Measurements from ENCODE around the gene MCF2L.
"Not testable (repeated sequence)": the region's sequence is repeated elsewhere in the genome, so short reads cannot be mapped to it uniquely, and the experiment has no call there.

The MCF2L gene

GRCh38 chr13:113098162-113098732 lies 129.2 kb downstream of the MCF2L start:
- no peak overlapping the region for H3K4me2 ChIP-seq (ENCODE audit: low read length)
- H3K4me1 ChIP-seq (ENCODE audit: low read length): peaks cover 5% of the 10 kb centered on the region; the same call in 1 of the 2 replicates
- no peaks in the 10 kb centered on the region; the same call in 1 of the 2 replicates for H4K20me1 ChIP-seq (ENCODE audit: insufficient read depth, low read length)
- no peaks in the 10 kb centered on the region for H3K36me3 ChIP-seq (replicated peaks; ENCODE audit: low read depth, low read length)
- no peaks in the 10 kb centered on the region for H3K79me2 ChIP-seq (ENCODE audit: low read length)
- TF ChIP-seq CTCF (IDR thresholded peaks at IDR 0.05; ENCODE audit: low read depth, low read length) (no peak), EZH2phosphoT487 (IDR thresholded peaks at IDR 0.05; ENCODE audit: low read depth) (no peak)
- H3K27ac ChIP-seq (ENCODE audit: low read length): no peak overlapping the region
- H3K9me3 ChIP-seq (ENCODE audit: insufficient read depth, low read length): no peaks in the 10 kb centered on the region
- no peak overlapping the region for H2AFZ ChIP-seq (ENCODE audit: low read depth, low read length)
- no peak overlapping the region for H3K4me3 ChIP-seq (ENCODE audit: low read length)
- no peak overlapping the region for H3K9ac ChIP-seq (ENCODE audit: low read length)
- H3K27me3 ChIP-seq (ENCODE audit: low read depth, low read length): peaks cover 3% of the 10 kb centered on the region; the same call in 1 of the 2 replicates

GRCh38 chr13:113099142-113099541 lies 130.1 kb downstream of the MCF2L start:
- Histone ChIP-seq H3K79me2 (ENCODE audit: low read length) (no peaks in the 10 kb centered on the region), H3K27me3 (ENCODE audit: low read depth, low read length) (peaks cover 3% of the 10 kb centered on the region; the same call in 1 of the 2 replicates), H2AFZ (ENCODE audit: low read depth, low read length) (no peak overlapping the region), H4K20me1 (ENCODE audit: insufficient read depth, low read length) (no peaks in the 10 kb centered on the region; the same call in 1 of the 2 replicates), H3K9ac (ENCODE audit: low read length) (no peak overlapping the region), H3K4me3 (ENCODE audit: low read length) (no peak overlapping the region), H3K36me3 (replicated peaks; ENCODE audit: low read depth, low read length) (no peaks in the 10 kb centered on the region), H3K9me3 (ENCODE audit: insufficient read depth, low read length) (no peaks in the 10 kb centered on the region), H3K4me1 (ENCODE audit: low read length) (peaks cover 5% of the 10 kb centered on the region; the same call in 1 of the 2 replicates), H3K27ac (ENCODE audit: low read length) (no peak overlapping the region), H3K4me2 (ENCODE audit: low read length) (no peak overlapping the region)
- TF ChIP-seq CTCF (IDR thresholded peaks at IDR 0.05; ENCODE audit: low read depth, low read length) (no peak), EZH2phosphoT487 (IDR thresholded peaks at IDR 0.05; ENCODE audit: low read depth) (no peak)

- not testable (repeated sequence) for H3K4me3 ChIP-seq (ENCODE audit: low read length); H4K20me1 ChIP-seq (ENCODE audit: insufficient read depth, low read length); H3K36me3 ChIP-seq (replicated peaks; ENCODE audit: low read depth, low read length); H3K9me3 ChIP-seq (ENCODE audit: insufficient read depth, low read length); H3K4me2 ChIP-seq (ENCODE audit: low read length); H3K9ac ChIP-seq (ENCODE audit: low read length); H2AFZ ChIP-seq (ENCODE audit: low read depth, low read length); H3K27me3 ChIP-seq (ENCODE audit: low read depth, low read length); H3K27ac ChIP-seq (ENCODE audit: low read length); H3K4me1 ChIP-seq (ENCODE audit: low read length); H3K79me2 ChIP-seq (ENCODE audit: low read length)
Observed at GRCh38 chr13:113102302-113102701, 133.3 kb downstream of the MCF2L start.

- Histone ChIP-seq H2AFZ (ENCODE audit: low read depth, low read length) (no peak overlapping the region), H4K20me1 (ENCODE audit: insufficient read depth, low read length) (no peaks in the 10 kb centered on the region; the same call in 1 of the 2 replicates), H3K9ac (ENCODE audit: low read length) (no peak overlapping the region), H3K4me2 (ENCODE audit: low read length) (no peak overlapping the region), H3K4me3 (ENCODE audit: low read length) (no peak overlapping the region), H3K4me1 (ENCODE audit: low read length) (peaks cover 5% of the 10 kb centered on the region; the same call in 1 of the 2 replicates), H3K36me3 (replicated peaks; ENCODE audit: low read depth, low read length) (no peaks in the 10 kb centered on the region), H3K27me3 (ENCODE audit: low read depth, low read length) (peaks cover 7% of the 10 kb centered on the region; the same call in 1 of the 2 replicates), H3K9me3 (ENCODE audit: insufficient read depth, low read length) (no peaks in the 10 kb centered on the region), H3K79me2 (ENCODE audit: low read length) (no peaks in the 10 kb centered on the region), H3K27ac (ENCODE audit: low read length) (no peak overlapping the region)
- TF ChIP-seq EZH2phosphoT487 (IDR thresholded peaks at IDR 0.05; ENCODE audit: low read depth) (no peak), CTCF (IDR thresholded peaks at IDR 0.05; ENCODE audit: low read depth, low read length) (no peak)
Observed at GRCh38 chr13:113102727-113103126, 133.7 kb downstream of the MCF2L start.

All from OCI-LY3 (cell line).